WERI-Rb-1 (cell line): ENCODE measurements around the gene EPB41.

Experiments used
- DNase-seq: peaks from one replicate; pipeline ENCODE4 v3.0.0-alpha.2; 2020
- H3K27ac ChIP-seq: fragments of 250-450 bp; sonication (Bioruptor Pico); 2 replicates; pipeline ENCODE4 v1.5.1; 2020; ENCODE audit warnings: mild to moderate bottlenecking, moderate library complexity
- H3K27me3 ChIP-seq: fragments of 250-450 bp; sonication (Bioruptor Pico); 2 replicates; pipeline ENCODE4 v1.5.1; 2021; ENCODE audit warnings: mild to moderate bottlenecking, low read depth, moderate library complexity; ENCODE audit not compliant: insufficient read depth, severe bottlenecking
- H3K36me3 ChIP-seq: fragments of 250-450 bp; sonication (Bioruptor Pico); 2 replicates; pipeline ENCODE4 v1.5.1; 2020; ENCODE audit warnings: mild to moderate bottlenecking, moderate library complexity
- H3K4me3 ChIP-seq: 2 replicates; pipeline ENCODE4 v1.5.1; 2011; ENCODE audit warnings: low read depth, mild to moderate bottlenecking, control low read depth, low read length
- H3K9me3 ChIP-seq: fragments of 250-450 bp; sonication (Bioruptor Pico); 2 replicates; pipeline ENCODE4 v1.5.1; 2021; ENCODE audit warnings: mild to moderate bottlenecking, moderate library complexity; ENCODE audit not compliant: severe bottlenecking
- TF ChIP-seq, protein P1 (sequence below): IDR thresholded peaks from 2 replicates; pipeline ENCODE4 v1.5.1; 2011; ENCODE audit warnings: low read depth, mild to moderate bottlenecking, control low read depth, inconsistent platforms, low read length

EPB41 gene

DNA sequence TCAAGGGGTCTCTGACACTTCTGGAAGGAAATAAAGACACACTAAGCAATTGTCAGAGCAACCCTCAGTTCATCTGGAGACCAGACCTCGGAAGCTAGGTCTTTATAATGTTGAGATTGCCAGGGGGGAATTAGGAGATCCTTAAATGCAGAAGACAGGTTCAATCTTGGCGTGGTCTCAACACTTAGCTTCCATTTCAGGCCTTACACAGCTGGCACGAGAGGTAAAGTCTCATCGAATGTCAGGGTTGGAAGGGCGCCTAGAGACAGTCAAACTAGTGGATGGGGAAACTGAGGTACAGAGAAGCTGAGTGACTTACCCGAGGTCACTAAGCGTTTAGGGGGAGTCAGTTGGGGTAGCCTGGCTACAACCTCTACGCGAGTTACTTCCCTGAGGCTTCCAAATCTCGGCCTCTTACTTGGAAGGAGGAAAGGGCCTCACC lies 562 bp upstream of the EPB41 start:
- Histone ChIP-seq H3K4me3 (peak overlapping the region; percentile 35), H3K27me3 (no peaks in the 10 kb centered on the region), H3K36me3 (no peaks in the 10 kb centered on the region), H3K9me3 (no peaks in the 10 kb centered on the region), H3K27ac (peak overlapping the region; percentile 49)
- DNase-seq = no peak
- TF ChIP-seq, protein P1, sequence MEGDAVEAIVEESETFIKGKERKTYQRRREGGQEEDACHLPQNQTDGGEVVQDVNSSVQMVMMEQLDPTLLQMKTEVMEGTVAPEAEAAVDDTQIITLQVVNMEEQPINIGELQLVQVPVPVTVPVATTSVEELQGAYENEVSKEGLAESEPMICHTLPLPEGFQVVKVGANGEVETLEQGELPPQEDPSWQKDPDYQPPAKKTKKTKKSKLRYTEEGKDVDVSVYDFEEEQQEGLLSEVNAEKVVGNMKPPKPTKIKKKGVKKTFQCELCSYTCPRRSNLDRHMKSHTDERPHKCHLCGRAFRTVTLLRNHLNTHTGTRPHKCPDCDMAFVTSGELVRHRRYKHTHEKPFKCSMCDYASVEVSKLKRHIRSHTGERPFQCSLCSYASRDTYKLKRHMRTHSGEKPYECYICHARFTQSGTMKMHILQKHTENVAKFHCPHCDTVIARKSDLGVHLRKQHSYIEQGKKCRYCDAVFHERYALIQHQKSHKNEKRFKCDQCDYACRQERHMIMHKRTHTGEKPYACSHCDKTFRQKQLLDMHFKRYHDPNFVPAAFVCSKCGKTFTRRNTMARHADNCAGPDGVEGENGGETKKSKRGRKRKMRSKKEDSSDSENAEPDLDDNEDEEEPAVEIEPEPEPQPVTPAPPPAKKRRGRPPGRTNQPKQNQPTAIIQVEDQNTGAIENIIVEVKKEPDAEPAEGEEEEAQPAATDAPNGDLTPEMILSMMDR = no peak

DNA sequence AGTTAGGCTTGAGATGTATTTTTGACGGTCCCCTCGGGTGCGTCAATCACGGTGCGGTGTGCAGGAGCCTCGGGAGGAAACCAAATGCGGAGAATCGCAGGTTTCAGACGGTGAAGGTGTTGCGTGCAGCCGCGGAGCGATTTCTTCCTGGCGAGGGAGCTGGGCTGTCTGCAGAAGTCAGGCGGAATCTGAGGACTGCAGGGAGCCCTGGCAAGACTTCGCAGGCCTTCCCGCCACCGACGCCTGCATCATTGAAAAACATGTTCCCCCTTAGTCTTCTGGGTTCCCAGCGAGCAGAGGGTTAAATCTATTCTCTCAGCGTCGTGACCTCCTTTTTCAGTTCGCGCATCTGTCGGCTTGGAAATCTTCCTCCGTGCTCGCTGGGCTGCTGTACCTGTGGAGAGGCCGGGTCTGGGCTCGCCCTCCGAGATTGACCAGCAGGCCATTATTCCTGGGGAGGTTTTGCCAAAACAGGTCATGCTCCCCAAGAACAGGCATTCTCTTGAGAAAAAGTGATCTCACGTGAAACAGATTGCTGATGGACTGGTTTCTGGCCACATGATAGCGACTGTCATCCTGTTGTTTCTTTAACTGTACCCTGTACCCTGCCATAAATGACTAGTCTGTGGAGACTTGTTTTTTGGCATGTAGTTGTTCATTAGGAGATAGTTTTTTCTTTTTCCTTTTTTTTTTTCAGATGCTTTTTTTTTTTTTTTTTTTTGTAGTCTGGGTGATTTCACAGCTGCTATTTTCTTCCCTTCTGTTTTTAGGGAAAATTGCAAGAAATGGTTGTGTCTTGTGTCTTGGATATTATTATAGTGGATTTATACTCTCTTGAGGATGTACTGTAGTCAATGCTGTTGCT lies 894 bp downstream of the EPB41 start:
- Histone ChIP-seq H3K27ac (peak overlapping the region; percentile 72), H3K36me3 (no peaks in the 10 kb centered on the region), H3K27me3 (no peaks in the 10 kb centered on the region), H3K9me3 (no peaks in the 10 kb centered on the region), H3K4me3 (peak overlapping the region; percentile 88)
- TF ChIP-seq, protein P1 = no peak
- peak; percentile 56 for DNase-seq

DNA sequence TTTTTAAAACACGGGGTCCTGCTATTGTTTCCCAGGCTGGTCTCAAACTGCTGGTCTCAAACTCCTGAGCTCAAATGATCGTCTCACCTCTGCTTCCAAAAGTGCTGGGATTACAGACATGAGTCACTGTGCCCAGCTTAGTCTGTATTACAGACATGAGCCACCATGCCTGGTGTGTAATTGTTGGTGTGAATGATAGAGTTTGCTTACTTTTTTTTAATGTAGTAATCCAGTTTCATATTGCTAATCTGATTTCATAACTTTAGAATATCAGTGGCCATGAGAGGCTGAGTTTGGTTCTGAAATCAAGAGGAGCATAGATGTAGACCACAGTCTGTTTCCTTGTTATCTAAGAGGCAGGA lies 3.4 kb downstream of the EPB41 start:
- TF ChIP-seq, protein P1 = no peak
- no peaks in the 10 kb centered on the region for H3K36me3 ChIP-seq
- H3K27ac ChIP-seq = no peak overlapping the region
- H3K27me3 ChIP-seq = no peaks in the 10 kb centered on the region
- no peak for DNase-seq
- H3K9me3 ChIP-seq = no peaks in the 10 kb centered on the region
- H3K4me3 ChIP-seq = no peak overlapping the region

DNA sequence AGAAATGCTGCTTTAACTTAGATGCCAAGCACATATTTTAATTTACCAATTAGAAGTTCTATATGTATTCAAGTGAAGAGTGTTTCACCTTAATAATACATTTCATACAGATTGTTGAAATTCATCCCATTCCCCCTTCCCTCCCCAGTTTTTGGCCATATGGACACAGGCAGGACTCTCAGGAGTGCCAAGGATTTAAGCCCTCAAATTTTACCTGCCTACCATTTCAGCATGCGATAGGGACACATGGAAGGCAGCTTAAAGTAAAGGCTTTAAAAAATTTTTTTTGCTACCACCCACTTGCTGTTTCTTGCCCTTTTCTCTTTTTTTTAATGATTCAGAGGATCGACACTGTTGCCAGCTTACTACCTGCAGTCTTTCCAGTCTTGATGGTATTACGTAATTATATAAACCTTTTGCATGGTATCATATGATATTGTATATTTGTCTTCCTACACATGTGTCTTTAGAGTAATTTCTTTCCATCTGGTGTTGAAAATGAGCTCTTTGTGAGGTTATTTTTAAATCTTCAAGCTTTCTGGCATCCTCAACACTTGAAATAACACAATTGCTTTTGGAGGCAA lies 7.0 kb downstream of the EPB41 start:
- H3K36me3 ChIP-seq = no peaks in the 10 kb centered on the region
- DNase-seq = no peak
- no peaks in the 10 kb centered on the region for H3K27me3 ChIP-seq
- H3K27ac ChIP-seq = no peak overlapping the region
- H3K4me3 ChIP-seq = no peak overlapping the region
- TF ChIP-seq, protein P1 = no peak
- no peaks in the 10 kb centered on the region for H3K9me3 ChIP-seq

DNA sequence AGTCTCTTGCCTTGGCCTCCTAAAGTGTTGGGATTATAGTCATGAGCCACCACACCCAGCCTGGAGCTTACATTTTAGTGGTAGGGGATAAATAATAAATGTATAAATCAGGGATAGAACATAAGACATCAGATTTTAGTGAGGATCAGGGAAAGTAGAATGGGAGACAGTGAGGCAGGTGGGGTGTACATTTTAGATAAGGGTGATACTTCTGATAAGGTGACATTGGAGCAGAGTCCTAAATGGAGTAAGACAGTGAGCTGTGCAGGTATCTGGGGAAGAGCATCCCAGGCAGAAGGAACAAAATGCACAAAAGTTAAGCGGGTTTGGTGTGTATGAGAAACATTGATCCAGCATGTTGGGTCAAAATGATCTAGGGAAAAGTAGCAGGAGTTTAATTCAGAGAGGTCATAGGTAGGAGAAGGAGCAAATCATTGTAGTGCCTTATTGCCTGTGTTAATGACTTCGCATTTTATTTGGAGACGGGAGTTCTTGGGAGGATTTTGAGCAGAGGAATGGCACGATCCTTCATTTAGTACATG lies 11.1 kb downstream of the EPB41 start:
- Histone ChIP-seq H3K27ac (no peak overlapping the region), H3K9me3 (no peaks in the 10 kb centered on the region), H3K4me3 (no peak overlapping the region), H3K36me3 (no peaks in the 10 kb centered on the region), H3K27me3 (no peaks in the 10 kb centered on the region)
- TF ChIP-seq, protein P1 = no peak
- DNase-seq = no peak
